ENCODE results near the gene ICE2. TPM values are rescaled to one million over a fixed set of nuclear protein-coding genes. Genes with fewer than 3 reads are reported as not detected.

ICE2 gene
- total and polyA plus RNA-seq, 2 experiments from 2014 or later, result 64.2 to 64.3 TPM

GRCh38 chr15:60425461-60425860 is 53.5 kb downstream of the ICE2 start:
- Histone ChIP-seq H3K36me3 (ENCODE audit: insufficient read depth) (peaks cover 8% of the 10 kb centered on the region; the same call in 1 of the 2 replicates), H3K27me3 (ENCODE audit: insufficient read depth) (no peaks in the 10 kb centered on the region), H3K9me2 (ENCODE audit: insufficient read depth) (no peaks in the 10 kb centered on the region), H4K20me1 (replicated peaks; ENCODE audit: insufficient read depth) (no peaks in the 10 kb centered on the region), H3K27ac (ENCODE audit: low read depth) (no peak overlapping the region), H3K4me1 (ENCODE audit: insufficient read depth) (no peaks in the 10 kb centered on the region), H2AFZ (no peak overlapping the region), H3F3A (replicated peaks; ENCODE audit: low read depth) (no peaks in the 10 kb centered on the region), H3K4me3 (no peak overlapping the region), H3K4me2 (no peak overlapping the region), H3K79me2 (replicated peaks; ENCODE audit: insufficient read depth) (no peaks in the 10 kb centered on the region)
- Mint-ChIP-seq H3K36me3 (ENCODE audit: low read depth) (peaks cover 18% of the 10 kb centered on the region; the same call in 2 of the 3 replicates), H3K27me3 (ENCODE audit: insufficient read depth, low read depth, poor library complexity) (no peaks in the 10 kb centered on the region), H3K9me3 (no peaks in the 10 kb centered on the region), H3K4me3 (no peak overlapping the region), H3K4me1 (peaks cover 6% of the 10 kb centered on the region; the same call in 2 of the 3 replicates), H3K27ac (no peak overlapping the region)
- DNase-seq (ENCODE audit: low spot score) (no peak), ATAC-seq (no peak)
- TF ChIP-seq EZH2 (IDR thresholded peaks at IDR 0.05; ENCODE audit: low read depth, unreplicated experiment) (no peak), ZNF331 (CRISPR knock-in tag; IDR thresholded peaks at IDR 0.05; ENCODE audit: low read depth) (no peak), STAT1 (IDR thresholded peaks at IDR 0.05; ENCODE audit: unreplicated experiment) (no peak), POLR2AphosphoS5 (IDR thresholded peaks at IDR 0.05; ENCODE audit: low read depth) (no peak), EZH2phosphoT487 (IDR thresholded peaks at IDR 0.05; ENCODE audit: unreplicated experiment) (no peak)

DNA sequence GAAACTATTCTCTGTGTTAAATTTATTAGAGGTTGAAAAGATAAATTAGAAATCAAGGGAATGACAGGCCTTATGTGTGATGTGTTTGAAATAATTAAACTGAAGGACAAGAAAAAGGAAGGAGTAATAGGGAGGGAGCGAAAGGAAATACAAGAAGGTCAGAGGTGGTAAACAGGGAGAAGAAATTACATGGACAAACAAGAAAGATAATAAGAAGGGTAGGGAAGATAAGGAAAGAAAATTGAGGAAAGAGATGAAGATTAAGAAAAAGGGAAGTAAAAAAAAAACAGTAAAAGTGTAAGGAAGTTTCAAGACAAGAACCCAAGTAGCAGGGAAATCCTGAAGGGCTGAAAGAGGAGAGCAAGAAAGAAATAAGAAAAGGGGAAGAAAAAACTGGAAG is 54.9 kb downstream of the ICE2 start:
- DNase-seq (ENCODE audit: low spot score), result no peak
- peaks cover 8% of the 10 kb centered on the region; the same call in 1 of the 2 replicates for H3K36me3 ChIP-seq (ENCODE audit: insufficient read depth)
- H3K9me2 ChIP-seq (ENCODE audit: insufficient read depth), result no peaks in the 10 kb centered on the region
- Mint-ChIP-seq H3K9me3 (no peaks in the 10 kb centered on the region), H3K4me1 (peaks cover 6% of the 10 kb centered on the region; the same call in 2 of the 3 replicates), H3K36me3 (ENCODE audit: low read depth) (peaks cover 14% of the 10 kb centered on the region; the same call in 2 of the 3 replicates), H3K4me3 (no peak overlapping the region), H3K27me3 (ENCODE audit: insufficient read depth, low read depth, poor library complexity) (no peaks in the 10 kb centered on the region), H3K27ac (peak overlapping the region; percentile 8; the same call in 1 of the 2 replicates)
- no peaks in the 10 kb centered on the region for H3K79me2 ChIP-seq (replicated peaks; ENCODE audit: insufficient read depth)
- no peak overlapping the region for H2AFZ ChIP-seq
- no peaks in the 10 kb centered on the region for H3K4me1 ChIP-seq (ENCODE audit: insufficient read depth)
- ATAC-seq, result no peak
- no peak overlapping the region for H3K27ac ChIP-seq (ENCODE audit: low read depth)
- H3F3A ChIP-seq (replicated peaks; ENCODE audit: low read depth), result no peaks in the 10 kb centered on the region
- no peaks in the 10 kb centered on the region for H4K20me1 ChIP-seq (replicated peaks; ENCODE audit: insufficient read depth)
- no peak overlapping the region for H3K4me2 ChIP-seq
- H3K27me3 ChIP-seq (ENCODE audit: insufficient read depth), result no peaks in the 10 kb centered on the region
- H3K4me3 ChIP-seq, result no peak overlapping the region
- TF ChIP-seq ETS1 (IDR thresholded peaks at IDR 0.05) (no peak), JUNB (IDR thresholded peaks at IDR 0.05; ENCODE audit: unreplicated experiment) (no peak), NANOG (IDR thresholded peaks at IDR 0.05; ENCODE audit: borderline replicate concordance) (no peak), ZNF331 (CRISPR knock-in tag; IDR thresholded peaks at IDR 0.05; ENCODE audit: low read depth) (no peak), STAT1 (IDR thresholded peaks at IDR 0.05; ENCODE audit: unreplicated experiment) (no peak), POLR2AphosphoS5 (IDR thresholded peaks at IDR 0.05; ENCODE audit: low read depth) (no peak), EZH2 (IDR thresholded peaks at IDR 0.05; ENCODE audit: low read depth, unreplicated experiment) (no peak), EZH2phosphoT487 (IDR thresholded peaks at IDR 0.05; ENCODE audit: unreplicated experiment) (no peak)
- TF ChIP-seq, protein P1, sequence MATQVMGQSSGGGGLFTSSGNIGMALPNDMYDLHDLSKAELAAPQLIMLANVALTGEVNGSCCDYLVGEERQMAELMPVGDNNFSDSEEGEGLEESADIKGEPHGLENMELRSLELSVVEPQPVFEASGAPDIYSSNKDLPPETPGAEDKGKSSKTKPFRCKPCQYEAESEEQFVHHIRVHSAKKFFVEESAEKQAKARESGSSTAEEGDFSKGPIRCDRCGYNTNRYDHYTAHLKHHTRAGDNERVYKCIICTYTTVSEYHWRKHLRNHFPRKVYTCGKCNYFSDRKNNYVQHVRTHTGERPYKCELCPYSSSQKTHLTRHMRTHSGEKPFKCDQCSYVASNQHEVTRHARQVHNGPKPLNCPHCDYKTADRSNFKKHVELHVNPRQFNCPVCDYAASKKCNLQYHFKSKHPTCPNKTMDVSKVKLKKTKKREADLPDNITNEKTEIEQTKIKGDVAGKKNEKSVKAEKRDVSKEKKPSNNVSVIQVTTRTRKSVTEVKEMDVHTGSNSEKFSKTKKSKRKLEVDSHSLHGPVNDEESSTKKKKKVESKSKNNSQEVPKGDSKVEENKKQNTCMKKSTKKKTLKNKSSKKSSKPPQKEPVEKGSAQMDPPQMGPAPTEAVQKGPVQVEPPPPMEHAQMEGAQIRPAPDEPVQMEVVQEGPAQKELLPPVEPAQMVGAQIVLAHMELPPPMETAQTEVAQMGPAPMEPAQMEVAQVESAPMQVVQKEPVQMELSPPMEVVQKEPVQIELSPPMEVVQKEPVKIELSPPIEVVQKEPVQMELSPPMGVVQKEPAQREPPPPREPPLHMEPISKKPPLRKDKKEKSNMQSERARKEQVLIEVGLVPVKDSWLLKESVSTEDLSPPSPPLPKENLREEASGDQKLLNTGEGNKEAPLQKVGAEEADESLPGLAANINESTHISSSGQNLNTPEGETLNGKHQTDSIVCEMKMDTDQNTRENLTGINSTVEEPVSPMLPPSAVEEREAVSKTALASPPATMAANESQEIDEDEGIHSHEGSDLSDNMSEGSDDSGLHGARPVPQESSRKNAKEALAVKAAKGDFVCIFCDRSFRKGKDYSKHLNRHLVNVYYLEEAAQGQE (IDR thresholded peaks at IDR 0.05; ENCODE audit: unreplicated experiment), result no peak
- TF ChIP-seq, protein P2, sequence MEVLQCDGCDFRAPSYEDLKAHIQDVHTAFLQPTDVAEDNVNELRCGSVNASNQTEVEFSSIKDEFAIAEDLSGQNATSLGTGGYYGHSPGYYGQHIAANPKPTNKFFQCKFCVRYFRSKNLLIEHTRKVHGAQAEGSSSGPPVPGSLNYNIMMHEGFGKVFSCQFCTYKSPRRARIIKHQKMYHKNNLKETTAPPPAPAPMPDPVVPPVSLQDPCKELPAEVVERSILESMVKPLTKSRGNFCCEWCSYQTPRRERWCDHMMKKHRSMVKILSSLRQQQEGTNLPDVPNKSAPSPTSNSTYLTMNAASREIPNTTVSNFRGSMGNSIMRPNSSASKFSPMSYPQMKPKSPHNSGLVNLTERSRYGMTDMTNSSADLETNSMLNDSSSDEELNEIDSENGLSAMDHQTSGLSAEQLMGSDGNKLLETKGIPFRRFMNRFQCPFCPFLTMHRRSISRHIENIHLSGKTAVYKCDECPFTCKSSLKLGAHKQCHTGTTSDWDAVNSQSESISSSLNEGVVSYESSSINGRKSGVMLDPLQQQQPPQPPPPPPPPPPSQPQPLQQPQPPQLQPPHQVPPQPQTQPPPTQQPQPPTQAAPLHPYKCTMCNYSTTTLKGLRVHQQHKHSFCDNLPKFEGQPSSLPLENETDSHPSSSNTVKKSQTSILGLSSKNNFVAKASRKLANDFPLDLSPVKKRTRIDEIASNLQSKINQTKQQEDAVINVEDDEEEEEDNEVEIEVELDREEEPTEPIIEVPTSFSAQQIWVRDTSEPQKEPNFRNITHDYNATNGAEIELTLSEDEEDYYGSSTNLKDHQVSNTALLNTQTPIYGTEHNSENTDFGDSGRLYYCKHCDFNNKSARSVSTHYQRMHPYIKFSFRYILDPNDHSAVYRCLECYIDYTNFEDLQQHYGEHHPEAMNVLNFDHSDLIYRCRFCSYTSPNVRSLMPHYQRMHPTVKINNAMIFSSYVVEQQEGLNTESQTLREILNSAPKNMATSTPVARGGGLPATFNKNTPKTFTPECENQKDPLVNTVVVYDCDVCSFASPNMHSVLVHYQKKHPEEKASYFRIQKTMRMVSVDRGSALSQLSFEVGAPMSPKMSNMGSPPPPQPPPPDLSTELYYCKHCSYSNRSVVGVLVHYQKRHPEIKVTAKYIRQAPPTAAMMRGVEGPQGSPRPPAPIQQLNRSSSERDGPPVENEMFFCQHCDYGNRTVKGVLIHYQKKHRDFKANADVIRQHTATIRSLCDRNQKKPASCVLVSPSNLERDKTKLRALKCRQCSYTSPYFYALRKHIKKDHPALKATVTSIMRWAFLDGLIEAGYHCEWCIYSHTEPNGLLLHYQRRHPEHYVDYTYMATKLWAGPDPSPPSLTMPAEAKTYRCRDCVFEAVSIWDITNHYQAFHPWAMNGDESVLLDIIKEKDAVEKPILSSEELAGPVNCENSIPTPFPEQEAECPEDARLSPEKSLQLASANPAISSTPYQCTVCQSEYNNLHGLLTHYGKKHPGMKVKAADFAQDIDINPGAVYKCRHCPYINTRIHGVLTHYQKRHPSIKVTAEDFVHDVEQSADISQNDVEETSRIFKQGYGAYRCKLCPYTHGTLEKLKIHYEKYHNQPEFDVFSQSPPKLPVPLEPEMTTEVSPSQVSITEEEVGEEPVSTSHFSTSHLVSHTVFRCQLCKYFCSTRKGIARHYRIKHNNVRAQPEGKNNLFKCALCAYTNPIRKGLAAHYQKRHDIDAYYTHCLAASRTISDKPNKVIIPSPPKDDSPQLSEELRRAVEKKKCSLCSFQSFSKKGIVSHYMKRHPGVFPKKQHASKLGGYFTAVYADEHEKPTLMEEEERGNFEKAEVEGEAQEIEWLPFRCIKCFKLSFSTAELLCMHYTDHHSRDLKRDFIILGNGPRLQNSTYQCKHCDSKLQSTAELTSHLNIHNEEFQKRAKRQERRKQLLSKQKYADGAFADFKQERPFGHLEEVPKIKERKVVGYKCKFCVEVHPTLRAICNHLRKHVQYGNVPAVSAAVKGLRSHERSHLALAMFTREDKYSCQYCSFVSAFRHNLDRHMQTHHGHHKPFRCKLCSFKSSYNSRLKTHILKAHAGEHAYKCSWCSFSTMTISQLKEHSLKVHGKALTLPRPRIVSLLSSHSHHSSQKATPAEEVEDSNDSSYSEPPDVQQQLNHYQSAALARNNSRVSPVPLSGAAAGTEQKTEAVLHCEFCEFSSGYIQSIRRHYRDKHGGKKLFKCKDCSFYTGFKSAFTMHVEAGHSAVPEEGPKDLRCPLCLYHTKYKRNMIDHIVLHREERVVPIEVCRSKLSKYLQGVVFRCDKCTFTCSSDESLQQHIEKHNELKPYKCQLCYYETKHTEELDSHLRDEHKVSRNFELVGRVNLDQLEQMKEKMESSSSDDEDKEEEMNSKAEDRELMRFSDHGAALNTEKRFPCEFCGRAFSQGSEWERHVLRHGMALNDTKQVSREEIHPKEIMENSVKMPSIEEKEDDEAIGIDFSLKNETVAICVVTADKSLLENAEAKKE (CRISPR knock-in tag; IDR thresholded peaks at IDR 0.05), result no peak

All from GM23338 (cell line).